Left renal pelvis (tissue), 4 donors: Measurements from ENCODE around the gene UGT2A3. TPM values are rescaled to one million over a fixed set of nuclear protein-coding genes. Genes with fewer than 3 reads are reported as not detected.
"Not testable (repeated sequence)": the region's sequence is repeated elsewhere in the genome, so short reads cannot be mapped to it uniquely, and the experiment has no call there.

Experiments
- DNase-seq, 4 donors: peaks; one replicate each; pipeline ENCODE4 v3.0.0-alpha.2; 2013; ENCODE audit warnings: low read depth in 4 of 4, low spot score in 3 of 4
- polyA plus RNA-seq, 4 donors: library from polyadenylated mRNA; unstranded; fragments of 120-200 nt; gene quantifications; one replicate each; pipeline ENCODE4 v1.2.1, GENCODE V29; 2013; ENCODE audit not compliant: insufficient read length in 4 of 4

UGT2A3 gene
- 100 to 1,000 TPM in 1 of 4 donors, 10 to 100 TPM in 2, 1 to 10 TPM in 1; 1.9 to 175 (median 75.7) TPM for polyA plus RNA-seq

GRCh38 chr4:68951078-68951805 is at the start of gene UGT2A3:
Gene UGT2A3, minus strand, starts transcription at chr4:68951804. Its CDS starts 44 bp downstream, at chr4:68951760.
- no peak for DNase-seq

- no peak for DNase-seq
These were observed 45.4 kb upstream of the UGT2A3 start for GRCh38 chr4:68997040-68997439.

GRCh38 chr4:68995292-68995691 is 43.7 kb upstream of the UGT2A3 start:
- DNase-seq = no peak

GRCh38 chr4:68987007-68987406 is 35.4 kb upstream of the UGT2A3 start:
- DNase-seq = no peak

GRCh38 chr4:68985442-68985841 is 33.8 kb upstream of the UGT2A3 start:
- DNase-seq = no peak

- DNase-seq = no peak
These were observed 33.3 kb upstream of the UGT2A3 start for GRCh38 chr4:68984947-68985346.

- DNase-seq = no peak
These were observed 11.8 kb upstream of the UGT2A3 start for GRCh38 chr4:68963374-68963773.

- no peak for DNase-seq
These were observed 11.3 kb upstream of the UGT2A3 start for GRCh38 chr4:68962868-68963267.

- DNase-seq = no peak
These were observed 8.9 kb upstream of the UGT2A3 start for GRCh38 chr4:68960294-68961163.

- DNase-seq = not testable (repeated sequence)
These were observed 7.5 kb upstream of the UGT2A3 start for GRCh38 chr4:68959085-68959484.

- DNase-seq = no peak
These were observed 2.5 kb upstream of the UGT2A3 start for GRCh38 chr4:68954126-68954525.

- no peak for DNase-seq
These were observed 1.5 kb upstream of the UGT2A3 start for GRCh38 chr4:68953056-68953596.

GRCh38 chr4:68951806-68952585 is 392 bp upstream of the UGT2A3 start:
- DNase-seq = no peak

- no peak for DNase-seq
These were observed 1.6 kb downstream of the UGT2A3 start for GRCh38 chr4:68950033-68950432.

GRCh38 chr4:68948985-68949384 is 2.6 kb downstream of the UGT2A3 start:
- DNase-seq = no peak

- no peak for DNase-seq
These were observed 3.4 kb downstream of the UGT2A3 start for GRCh38 chr4:68948044-68948743.

GRCh38 chr4:68929076-68929737 is 22.4 kb downstream of the UGT2A3 start:
- DNase-seq = no peak

- no peak for DNase-seq
These were observed 24.4 kb downstream of the UGT2A3 start for GRCh38 chr4:68927165-68927564.

GRCh38 chr4:68922202-68922601 is 29.4 kb downstream of the UGT2A3 start:
- DNase-seq = not testable (repeated sequence)
